PC-3 (cell line): Measurements from ENCODE around the gene MACROD2.

ENCODE experiments used
- CTCF ChIP-seq: fragments of 300-600 bp; sonication (generic); conservative IDR thresholded peaks from 2 replicates; pipeline ENCODE4 v1.5.1; 2017; ENCODE audit warnings: antibody characterized with exemption, low read depth, mild to moderate bottlenecking, low read length
- EZH2 ChIP-seq: fragments of 300-600 bp; sonication (generic); IDR thresholded peaks from one replicate; pipeline ENCODE4 v1.6.1; 2017; ENCODE audit warnings: antibody characterized with exemption, mild to moderate bottlenecking, low read length; ENCODE audit not compliant: unreplicated experiment

GRCh38 chr20:15774926-15775325 is 1779.6 kb downstream of the MACROD2 start:
- TF ChIP-seq CTCF (no peak), EZH2 (no peak)
